GM12878 (cell line): ENCODE measurements around the gene MAST4. TPM values are rescaled to one million over a fixed set of nuclear protein-coding genes. Genes with fewer than 3 reads are reported as not detected.

ENCODE experiments used
- ATAC-seq: fragments of 200-7000 bp; cut with Tn5 transposase; 3 replicates; pipeline ENCODE4 v1.9.1; 2020; ENCODE audit warnings: mild to moderate bottlenecking, moderate library complexity
- BruUV-seq: library from RNA; stranded (reverse); fragments of 400-500 nt; replicated peaks from 2 replicates; lab custom pipeline; 2021; lab: Mats Ljungman, UMichigan
- CTCF ChIA-PET: fragments of 300-600 bp; sonication (Branson Sonifier 250); formaldehyde crosslinking; extraction: SDS; loops from one replicate; lab custom pipeline; 2021; ENCODE audit warnings: inconsistent platforms; lab: Yijun Ruan, JAX
- POLR2A ChIA-PET: fragments of 350-600 bp; formaldehyde crosslinking; extraction: SDS; loops from one replicate; lab custom pipeline; 2021; ENCODE audit warnings: inconsistent platforms; lab: Charles Lee
- RAD21 ChIA-PET: fragments of 300-600 bp; sonication (Branson Sonifier 250); formaldehyde crosslinking; loops from one replicate; lab custom pipeline; 2023; ENCODE audit warnings: antibody characterized with exemption; ENCODE audit not compliant: unreplicated experiment; lab: Charles Lee
- SMC1A ChIA-PET: fragments of 300-600 bp; sonication (Branson Sonifier 250); formaldehyde crosslinking; loops from one replicate; lab custom pipeline; 2023; ENCODE audit not compliant: unreplicated experiment, uncharacterized antibody; lab: Charles Lee
- DNase-seq: peaks from one replicate; pipeline ENCODE4 v3.0.0-alpha.2; 2011; ENCODE audit warnings: low read depth, low spot score
- FAIRE-seq: peaks from 3 replicates; lab custom pipeline; 2011; peaks lifted over from hg19 to GRCh38; lab: Jason Lieb, UNC
- H2AFZ ChIP-seq: 2 replicates; pipeline ENCODE4 v1.6.0; 2011; ENCODE audit warnings: low read depth, low read length, control low read depth; ENCODE audit not compliant: control insufficient read depth
- H3K27ac ChIP-seq: 2 replicates; pipeline ENCODE4 v1.5.1; 2011; ENCODE audit warnings: control low read depth; ENCODE audit not compliant: control insufficient read depth, insufficient read depth
- H3K27me3 ChIP-seq, 2 experiments: replicated peaks in 1 of 2; 2 replicates each; pipeline versions ENCODE4 v1.6.0 to v1.6.1; 2011; ENCODE audit warnings: low read length in 1 of 2; ENCODE audit not compliant: control insufficient read depth in 2 of 2, insufficient read depth in 2 of 2
- H3K36me3 ChIP-seq, 2 experiments: 2 replicates each; pipeline ENCODE4 v1.5.1; 2011; ENCODE audit warnings: low read length in 1 of 2; ENCODE audit not compliant: control insufficient read depth in 2 of 2, insufficient read depth in 2 of 2
- H3K4me1 ChIP-seq: 2 replicates; pipeline ENCODE4 v1.6.1; 2011; ENCODE audit warnings: mild to moderate bottlenecking, low read length, moderate library complexity, mixed read lengths; ENCODE audit not compliant: control insufficient read depth, insufficient read depth
- H3K4me2 ChIP-seq: 2 replicates; pipeline ENCODE4 v1.6.0; 2011; ENCODE audit warnings: control low read depth; ENCODE audit not compliant: control insufficient read depth, insufficient read depth
- H3K4me3 ChIP-seq: fragments of 200-600 bp; sonication (generic); 2 replicates; pipeline ENCODE4 v1.5.1; 2016
- H3K79me2 ChIP-seq: 2 replicates; pipeline ENCODE4 v1.6.0; 2011; ENCODE audit warnings: low read length; ENCODE audit not compliant: control insufficient read depth, insufficient read depth
- H3K9ac ChIP-seq: 2 replicates; pipeline ENCODE4 v1.8.0; 2011; ENCODE audit warnings: low read length, control low read depth, mixed read lengths; ENCODE audit not compliant: control insufficient read depth, insufficient read depth
- H3K9me3 ChIP-seq: replicated peaks from 3 replicates; pipeline ENCODE4 v1.5.1; 2011; ENCODE audit warnings: mild to moderate bottlenecking, low read length; ENCODE audit not compliant: control insufficient read depth, insufficient read depth
- H4K20me1 ChIP-seq: 2 replicates; pipeline ENCODE4 v1.6.0; 2011; ENCODE audit not compliant: control insufficient read depth, insufficient read depth
- BCLAF1 ChIP-seq: fragments of 450-650 bp; IDR thresholded peaks from 2 replicates; pipeline ENCODE4 v1.6.1; 2017; ENCODE audit warnings: antibody characterized with exemption, mild to moderate bottlenecking, moderate library complexity
- JUND ChIP-seq: IDR thresholded peaks from 2 replicates; pipeline ENCODE4 v1.6.1; 2012; ENCODE audit warnings: low read depth, mild to moderate bottlenecking, low read length, improper control_type of control experiment, moderate library complexity
- MEF2B ChIP-seq: fragments of 450-650 bp; IDR thresholded peaks from 2 replicates; pipeline ENCODE4 v1.6.1; 2018; ENCODE audit warnings: mild to moderate bottlenecking, moderate library complexity; ENCODE audit not compliant: partially characterized antibody, poor library complexity, severe bottlenecking
- RFX5 ChIP-seq: IDR thresholded peaks from 2 replicates; pipeline ENCODE4 v1.6.1; 2011; ENCODE audit warnings: low read depth, low read length, improper control_type of control experiment
- ZNF24 ChIP-seq: fragments of 450-650 bp; IDR thresholded peaks from 2 replicates; pipeline ENCODE4 v1.6.1; 2017; ENCODE audit warnings: antibody characterized with exemption, mild to moderate bottlenecking
- WGBS: methylation state at CpG from one replicate; pipeline ENCODE4 v1.1.6; 2016; ENCODE audit warnings: low lambda C conversion rate; ENCODE audit not compliant: insufficient replicate concordance, insufficient coverage; ENCODE audit errors: missing lambda C conversion rate; 5-methylcytosine and 5-hydroxymethylcytosine counted together
- in situ Hi-C: fragments of 300-500 bp; cut with MboI; formaldehyde crosslinking; loops from 9 replicates; pipeline ENCODE4 v1.14.3; 2018; ENCODE audit warnings: mixed read lengths
- intact Hi-C: fragments of 100-400 bp; cut with micrococcal nuclease; formaldehyde crosslinking; loops from one replicate; pipeline ENCODE4 v1.14.2; 2022; ENCODE audit not compliant: unreplicated experiment
- polyA plus RNA-seq, 11 experiments: library from polyadenylated mRNA; depleted of rRNA in 4 of 11; unstranded in 6 of 11; stranded (reverse) in 5 of 11; fragments of >200 nt; fragmentation: Nextera tagmentation in 4 of 11; fragmentation: Illumina TruSeq in 1 of 11; extraction: Ambion mirVana in 4 of 11; extraction: Trizol in 1 of 11; gene quantifications; 1 replicate in 1 of 11; 2 replicates in 10 of 11; pipeline versions ENCODE4 v1.2.1 to v1.2.3, GENCODE V29; 2011 to 2016; ENCODE audit warnings: inconsistent platforms in 2 of 11, missing spikeins in 2 of 11, low read depth in 1 of 11
- total RNA-seq, 4 experiments: library from RNA; depleted of rRNA in 3 of 4; stranded (reverse); fragments of >200 nt in 3 of 4; fragmentation: Illumina TruSeq in 1 of 4; extraction: Trizol in 1 of 4; gene quantifications; 2 replicates each; pipeline versions ENCODE4 v1.2.1 to v1.2.3, GENCODE V29; 2013 to 2021

Gene MAST4
- total and polyA plus RNA-seq, 10 of the 15 experiments (the other 5 are each of a cell fraction or from before 2014, with no cell fraction given) = 0.02 to 1.6 (median 0.29) TPM; not detected in 1

DNA sequence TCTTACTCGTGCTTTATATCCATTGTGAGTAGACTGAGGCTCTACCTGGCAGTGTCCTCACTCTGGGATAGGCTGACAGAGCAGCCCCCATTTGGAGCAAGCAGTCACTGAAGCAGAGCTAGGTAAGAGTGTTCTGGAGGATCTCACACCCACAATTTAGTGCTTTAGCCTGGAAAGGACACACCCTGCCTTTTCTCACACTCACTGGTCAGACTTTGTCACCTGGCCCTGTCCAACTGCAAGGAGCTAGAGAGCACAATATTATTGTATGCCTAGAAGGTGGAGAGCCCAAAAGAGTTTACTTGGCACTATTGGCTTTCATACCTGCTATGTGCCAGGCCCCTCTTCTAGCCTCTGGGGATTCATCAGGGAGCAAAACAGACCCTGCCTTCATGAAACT lies 141.9 kb downstream of the MAST4 start:
- no peak for DNase-seq
- H3K4me1 ChIP-seq = no peaks in the 10 kb centered on the region
- in situ Hi-C loops = no loop called here
- H3K27me3 ChIP-seq = no peaks in the 10 kb centered on the region; a peak in 1 of 4 replicates
- H3K4me3 ChIP-seq = no peak overlapping the region
- ChIA-PET POLR2A (no interaction called here), RAD21 (no interaction called here), SMC1A (interaction anchor here (1.0 kb wide), 1 partner anchor 19 kb away, joined by 3 read pairs; no protein-coding TSS in a partner anchor), CTCF (no interaction called here)
- 10% methylated on average over 1 of the region's 1 CpG for WGBS
- no peak for ATAC-seq
- no peaks in the 10 kb centered on the region for H3K36me3 ChIP-seq
- H3K4me2 ChIP-seq = no peak overlapping the region
- H3K79me2 ChIP-seq = no peaks in the 10 kb centered on the region
- no peak overlapping the region for H3K27ac ChIP-seq
- H4K20me1 ChIP-seq = no peaks in the 10 kb centered on the region
- BruUV-seq = no TSS peak
- H3K9ac ChIP-seq = no peak overlapping the region
- TF ChIP-seq JUND (no peak), ZNF24 (no peak), RFX5 (no peak), BCLAF1 (no peak), MEF2B (no peak)
- no peak overlapping the region for H2AFZ ChIP-seq
- FAIRE-seq = no peak
- intact Hi-C loops = no loop called here
- no peaks in the 10 kb centered on the region for H3K9me3 ChIP-seq
